NCI-H128 (cell line): Measurements from ENCODE around the gene ZNF599.
"Not testable (repeated sequence)": the region's sequence is repeated elsewhere in the genome, so short reads cannot be mapped to it uniquely, and the experiment has no call there.

Experiments
- DNase-seq: peaks from one replicate; lab custom pipeline; 2025; ENCODE audit not compliant: unreplicated experiment; lab: John Stamatoyannopoulos, UW

The ZNF599 gene

DNA sequence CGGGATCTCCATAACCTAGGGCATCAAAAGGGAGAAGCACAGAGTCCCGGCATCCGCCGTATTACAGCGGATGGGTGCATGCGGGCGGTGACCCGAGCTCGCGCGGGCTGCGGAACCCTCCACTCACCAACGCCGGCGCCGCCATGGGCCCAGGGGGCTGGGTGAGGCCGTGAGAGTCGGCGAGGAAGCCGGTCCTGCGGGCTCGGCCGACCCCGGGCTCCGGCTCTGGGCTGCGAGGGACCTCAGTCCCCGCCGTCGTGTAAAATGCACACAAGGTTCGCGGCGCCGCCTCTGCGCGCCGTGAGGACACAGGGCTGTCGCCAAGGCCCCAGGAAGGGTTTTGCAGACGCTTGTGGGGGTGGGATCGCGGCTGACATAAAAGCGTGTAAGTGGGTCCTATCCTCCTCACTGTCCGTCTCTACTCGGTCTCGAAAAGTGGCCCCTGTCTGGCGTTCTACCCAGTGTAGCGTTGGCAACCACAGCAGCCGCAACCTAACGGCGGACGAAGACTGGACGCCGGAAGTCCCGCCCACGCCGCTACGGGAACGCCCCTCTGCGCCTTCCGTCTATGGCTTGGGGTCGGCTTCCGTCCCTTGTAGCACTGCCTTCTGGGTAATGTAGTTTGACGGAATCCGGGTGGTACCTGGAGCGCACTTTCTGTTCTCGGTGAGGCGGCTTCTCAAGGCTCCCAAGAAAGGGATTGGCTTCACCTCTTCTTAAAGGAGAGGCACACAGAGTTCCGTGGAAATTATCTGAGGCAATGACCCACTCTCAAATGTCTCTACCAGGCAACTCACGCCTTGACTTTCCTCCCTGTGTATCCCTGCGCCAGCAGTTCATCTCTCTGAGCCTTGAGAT lies at the start of gene ZNF599:
Gene ZNF599, minus strand, starts transcription at position 519 of the 858 bp plus-strand sequence. Its CDS starts 374 bp downstream, at position 145.
- peak; percentile 85 for DNase-seq

DNA sequence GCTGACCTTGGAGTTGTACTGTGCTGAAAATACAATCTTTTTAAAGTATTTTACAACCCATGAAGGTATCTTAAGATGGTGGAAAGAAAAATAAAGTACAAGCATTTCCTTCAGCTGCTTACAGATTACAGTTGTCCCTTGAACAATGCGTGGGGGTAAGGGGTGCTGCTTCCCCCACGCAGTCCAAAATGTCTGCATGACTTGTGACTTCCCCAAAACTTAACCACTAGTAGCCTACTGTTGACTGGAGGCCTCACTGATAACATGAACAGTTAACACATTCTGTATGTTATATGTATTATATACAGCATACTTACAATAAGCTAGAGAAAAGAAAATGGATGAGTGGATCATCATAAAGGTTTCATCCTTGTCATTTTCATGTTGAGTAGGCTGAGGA lies 45.3 kb upstream of the ZNF599 start:
- no peak for DNase-seq

DNA sequence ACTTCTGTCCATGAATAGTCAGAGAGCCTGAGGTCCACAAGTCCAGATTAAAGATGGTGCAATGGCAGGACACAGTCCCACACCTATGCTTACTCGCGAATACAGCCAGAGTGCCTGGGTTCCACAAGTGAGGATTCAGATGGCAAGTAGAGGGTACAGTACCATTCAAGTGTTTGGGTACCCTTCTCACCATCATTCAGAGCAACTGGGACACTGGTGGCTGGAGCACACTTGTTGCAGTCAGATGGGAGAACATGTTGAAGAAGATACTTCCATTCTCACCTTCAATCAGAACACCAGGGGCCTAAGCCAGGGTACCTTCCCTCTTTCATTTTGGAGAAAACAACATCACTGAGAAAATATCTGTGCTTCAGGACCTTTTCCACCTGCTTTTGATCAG lies 43.7 kb upstream of the ZNF599 start:
- no peak for DNase-seq

DNA sequence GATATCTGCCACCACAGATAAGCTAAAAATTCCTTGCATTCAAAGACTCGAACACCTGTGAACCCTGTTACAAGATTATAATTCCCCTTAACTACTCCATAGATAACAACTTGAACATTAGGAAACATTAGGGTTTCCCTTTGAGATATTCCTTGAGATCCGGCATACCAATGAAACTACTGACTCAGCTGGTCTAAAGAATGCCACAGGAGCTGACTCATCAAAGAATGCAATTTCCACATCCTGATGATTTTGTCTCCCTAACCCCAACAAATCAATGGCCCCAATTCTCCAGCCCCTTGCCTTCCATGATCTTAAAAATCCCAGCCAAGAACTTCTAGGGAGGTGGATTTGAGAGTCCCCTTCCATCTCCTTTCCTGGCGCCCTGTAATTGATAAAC lies 35.6 kb upstream of the ZNF599 start:
- DNase-seq = no peak

DNA sequence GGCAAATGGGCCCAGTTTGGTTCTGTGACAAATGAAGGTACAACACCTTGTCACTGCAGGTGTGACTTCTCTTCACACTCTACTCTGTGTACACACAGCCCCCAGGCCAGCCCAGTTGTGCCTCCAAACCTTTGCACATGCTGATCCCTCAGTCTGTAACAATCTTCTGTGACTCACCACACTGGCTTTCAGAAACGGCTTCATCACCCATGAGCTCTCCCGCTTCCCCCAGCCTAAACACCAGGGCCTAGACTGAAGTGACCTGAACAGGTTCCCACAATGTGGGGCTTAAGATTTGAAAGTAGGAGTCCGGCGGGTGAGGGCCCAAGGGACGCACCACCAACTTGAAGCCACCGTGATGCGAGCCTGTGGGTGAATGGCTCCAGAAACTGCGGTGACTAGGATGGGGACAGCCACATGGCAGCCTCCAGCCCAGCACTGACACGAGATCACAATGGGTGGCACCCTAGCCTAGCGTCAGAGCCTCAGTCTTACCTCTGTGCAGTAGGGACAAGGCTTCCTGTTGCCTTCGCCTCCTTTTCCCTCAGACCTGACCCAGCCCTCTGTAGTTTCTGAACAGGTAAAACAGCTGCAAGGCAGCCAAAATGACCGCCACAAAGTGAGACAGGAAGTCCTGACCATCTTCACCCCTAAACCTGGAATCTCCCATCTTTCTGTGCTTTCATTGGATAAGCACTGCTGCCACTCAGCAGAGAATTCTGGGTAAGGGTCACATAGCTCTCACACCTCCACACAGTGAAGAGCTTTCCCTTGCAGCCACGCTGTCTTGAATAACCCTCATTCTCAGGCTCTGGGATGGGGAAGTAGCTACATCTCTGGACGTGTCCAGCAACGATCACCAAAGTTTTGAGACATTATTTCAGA lies 34.2 kb upstream of the ZNF599 start:
- DNase-seq = no peak

DNA sequence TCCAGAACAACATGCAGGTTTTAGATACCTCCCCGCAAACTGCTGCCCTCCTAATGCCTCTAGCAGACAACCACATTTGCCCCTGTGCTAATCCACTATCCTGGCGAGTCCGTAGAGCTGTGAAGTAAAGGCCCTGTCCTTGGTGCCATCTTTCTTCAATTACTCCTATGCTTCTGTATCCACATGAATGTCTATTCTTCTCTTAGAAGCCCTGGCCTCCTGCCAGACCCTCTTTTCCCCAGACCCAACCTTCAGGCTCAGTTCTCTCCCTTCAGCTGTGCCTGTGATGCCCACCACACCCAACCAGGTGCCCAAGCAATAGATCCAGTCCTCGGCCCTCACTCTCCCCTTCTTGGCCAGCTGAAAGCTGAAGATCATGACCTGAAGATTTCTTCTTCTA lies 31.1 kb upstream of the ZNF599 start:
- DNase-seq = no peak

DNA sequence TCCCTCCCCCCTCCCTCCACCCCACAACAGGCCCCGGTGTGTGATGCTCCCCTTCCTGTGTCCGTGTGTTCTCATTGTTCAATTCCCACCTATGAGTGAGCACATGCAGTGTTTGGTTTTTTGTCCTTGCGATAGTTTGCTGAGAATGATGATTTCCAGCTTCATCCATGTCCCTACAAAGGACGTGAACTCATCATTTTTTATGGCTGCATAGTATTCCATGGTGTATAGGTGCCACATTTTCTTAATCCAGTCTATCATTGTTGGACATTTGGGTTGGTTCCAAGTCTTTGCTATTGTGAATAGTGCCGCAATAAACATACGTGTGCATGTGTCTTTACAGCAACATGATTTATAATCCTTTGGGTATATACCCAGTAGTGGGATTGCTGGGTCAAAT lies 23.9 kb upstream of the ZNF599 start:
- not testable (repeated sequence) for DNase-seq

DNA sequence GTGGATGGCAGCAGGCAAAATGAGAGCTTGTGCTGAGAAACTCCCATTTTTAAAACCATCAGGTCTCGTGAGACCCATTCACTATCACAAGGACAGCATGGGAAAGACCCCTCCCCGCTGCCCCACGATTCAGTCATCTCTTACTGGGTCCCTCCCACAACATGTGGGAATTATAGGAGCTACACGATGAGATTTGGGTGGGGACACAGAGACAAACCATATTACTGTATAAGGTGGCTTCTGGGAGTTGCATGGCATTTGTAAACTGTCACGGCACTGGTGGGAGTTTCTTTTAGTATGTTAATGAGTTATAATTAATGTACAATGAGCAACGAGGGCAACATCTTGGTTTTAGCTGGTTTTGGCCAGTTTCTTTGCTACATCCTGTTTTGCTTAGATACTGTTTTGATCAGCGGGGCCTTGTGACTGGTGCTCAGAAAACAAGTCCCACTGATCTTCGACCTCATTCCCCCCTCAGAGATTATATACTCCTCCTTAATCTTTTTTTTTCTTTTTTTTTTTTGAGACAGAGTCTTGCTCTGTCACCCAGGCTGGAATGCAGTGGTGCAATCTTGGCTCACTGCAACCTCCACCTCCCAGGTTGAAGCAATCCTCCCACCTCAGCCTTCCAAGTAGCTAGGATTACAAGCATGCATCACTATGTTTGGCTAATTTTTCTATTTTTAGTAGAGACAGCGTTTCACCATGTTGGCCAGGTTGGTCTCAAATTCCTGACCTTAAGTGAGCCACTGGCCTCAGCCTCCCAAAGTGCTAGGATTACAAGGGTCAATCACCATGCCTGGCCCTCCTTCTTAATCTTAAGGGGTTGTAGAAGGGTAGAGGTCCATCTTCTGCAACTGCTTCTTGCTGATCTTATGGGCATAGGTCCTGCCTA lies 21.3 kb upstream of the ZNF599 start:
- DNase-seq = no peak

DNA sequence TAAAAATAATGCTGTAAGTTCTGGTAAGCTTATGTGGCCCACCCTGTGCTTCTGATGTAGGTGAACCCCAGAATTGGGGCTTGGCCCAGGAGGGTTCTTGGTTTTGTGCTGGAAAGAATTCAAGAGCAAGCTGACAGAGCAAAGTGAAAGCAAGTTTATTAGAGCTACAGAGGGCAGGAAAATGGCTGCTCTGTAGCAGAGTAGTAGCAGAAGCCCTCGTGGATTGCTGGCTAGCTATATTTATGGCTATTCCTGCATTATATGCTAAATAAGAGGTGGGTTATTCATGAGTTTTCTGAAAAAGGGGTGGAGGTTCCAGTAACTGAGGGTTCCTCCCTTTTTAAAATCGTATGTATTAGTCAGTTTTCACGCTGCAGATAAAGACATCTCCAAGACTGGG lies 20.6 kb upstream of the ZNF599 start:
- DNase-seq = no peak

DNA sequence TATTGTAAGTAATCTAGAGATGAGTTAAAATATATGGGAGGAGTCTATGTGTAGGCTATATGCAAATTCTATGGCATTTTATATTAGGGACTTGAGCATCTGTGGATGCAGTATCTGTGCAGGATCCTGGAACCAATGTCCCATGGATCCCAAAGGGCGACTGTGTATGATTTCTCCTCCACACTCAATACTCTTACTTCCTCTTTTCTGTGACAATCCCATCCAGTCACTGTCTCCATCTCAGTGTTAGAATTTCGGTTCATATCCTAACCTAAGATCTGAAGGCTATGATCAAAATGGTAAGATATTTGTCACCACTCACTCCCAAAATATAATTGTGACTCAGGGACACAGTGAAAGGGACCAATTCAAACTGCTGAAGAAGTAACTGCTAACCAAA lies 15.1 kb upstream of the ZNF599 start:
- no peak for DNase-seq

DNA sequence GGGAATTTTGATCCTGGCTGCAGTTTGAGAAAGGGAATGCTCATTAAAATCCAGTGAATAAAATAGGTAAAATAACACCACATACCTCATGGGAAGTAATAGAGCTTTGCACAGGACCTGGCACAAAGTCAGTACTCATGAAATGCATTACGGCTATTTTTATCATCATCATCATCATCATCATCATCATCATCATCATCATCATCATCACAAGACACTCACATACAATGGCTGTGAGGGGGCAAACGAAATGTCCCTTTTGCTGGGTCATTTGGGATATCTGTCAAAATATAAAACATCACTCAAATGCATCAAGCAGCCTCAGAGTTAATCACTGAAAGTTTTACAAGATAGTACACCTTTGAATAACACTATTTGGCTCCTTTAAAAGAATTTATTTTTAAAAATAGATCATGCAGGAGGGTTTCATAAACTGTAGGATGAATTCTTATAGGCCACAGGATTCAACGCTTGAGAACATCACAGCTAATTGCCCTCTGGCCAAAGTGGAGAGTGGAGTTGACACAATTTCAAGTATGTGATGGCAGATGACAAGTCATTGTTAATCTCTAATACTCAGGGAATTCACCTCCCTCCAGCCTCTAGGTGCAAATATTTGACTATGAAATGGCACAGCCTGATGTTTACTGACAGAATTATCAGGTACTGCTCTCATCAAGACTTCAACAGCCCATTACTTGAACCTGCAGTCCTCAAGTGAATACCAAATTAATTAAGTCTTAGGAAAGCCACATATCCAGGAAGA lies 14.2 kb upstream of the ZNF599 start:
- DNase-seq = no peak

DNA sequence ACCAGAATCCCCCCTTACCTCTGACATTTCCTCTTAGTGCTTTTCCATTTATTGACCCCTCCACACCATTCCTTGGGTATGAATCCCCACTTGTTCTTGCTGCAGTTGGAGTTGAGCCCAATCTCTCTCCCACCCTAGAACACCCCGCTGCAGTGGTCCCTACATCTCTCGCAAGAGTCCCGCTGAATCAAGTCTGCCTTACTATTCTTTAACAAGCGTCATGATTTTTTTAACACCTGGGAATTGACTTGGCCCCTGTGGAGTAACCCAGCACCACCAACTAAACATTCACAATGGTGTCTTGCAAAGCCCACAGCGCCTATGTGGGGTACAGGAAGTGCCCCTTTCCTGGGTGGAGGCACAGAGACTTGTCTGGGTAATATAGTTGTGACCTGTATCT lies 13.2 kb upstream of the ZNF599 start:
- no peak for DNase-seq

DNA sequence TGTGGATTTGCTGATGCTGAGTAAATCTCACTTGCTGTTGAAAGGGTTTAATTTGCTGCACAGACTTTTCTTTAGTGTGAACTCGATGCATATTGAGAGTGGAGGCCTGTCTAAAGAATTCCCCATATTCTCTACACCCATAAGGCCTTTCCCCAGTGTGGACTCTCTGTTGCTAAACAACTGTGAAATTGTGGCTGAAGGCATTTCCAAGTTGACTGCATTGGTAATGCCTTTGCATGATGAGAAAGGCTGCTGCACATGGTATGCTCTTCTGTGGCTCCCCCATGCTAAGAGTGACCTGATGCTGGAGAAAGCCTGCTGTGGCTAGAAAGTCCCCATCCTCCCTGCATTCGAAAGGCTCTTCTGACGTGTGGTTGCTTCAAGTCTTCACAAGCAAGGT lies 6.6 kb upstream of the ZNF599 start:
- DNase-seq = no peak

DNA sequence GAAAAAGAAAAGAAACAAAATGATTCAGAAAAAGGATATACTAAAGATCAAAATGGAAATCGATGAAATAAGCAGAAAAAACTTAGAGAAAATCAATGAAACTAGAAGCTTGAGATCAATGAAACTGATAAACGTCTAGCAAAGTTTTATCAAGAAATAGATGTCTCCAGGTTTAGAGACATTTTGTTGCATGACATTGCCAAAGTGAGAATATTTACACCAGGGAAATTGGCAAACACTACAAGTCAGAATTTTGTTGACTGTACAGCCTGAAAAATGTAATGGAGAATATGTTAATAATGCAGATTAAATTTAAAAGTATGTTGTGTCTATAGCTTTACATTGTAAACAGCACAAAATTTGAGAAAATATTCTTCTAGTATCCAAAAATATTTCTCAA lies 5.3 kb upstream of the ZNF599 start:
- DNase-seq = no peak

DNA sequence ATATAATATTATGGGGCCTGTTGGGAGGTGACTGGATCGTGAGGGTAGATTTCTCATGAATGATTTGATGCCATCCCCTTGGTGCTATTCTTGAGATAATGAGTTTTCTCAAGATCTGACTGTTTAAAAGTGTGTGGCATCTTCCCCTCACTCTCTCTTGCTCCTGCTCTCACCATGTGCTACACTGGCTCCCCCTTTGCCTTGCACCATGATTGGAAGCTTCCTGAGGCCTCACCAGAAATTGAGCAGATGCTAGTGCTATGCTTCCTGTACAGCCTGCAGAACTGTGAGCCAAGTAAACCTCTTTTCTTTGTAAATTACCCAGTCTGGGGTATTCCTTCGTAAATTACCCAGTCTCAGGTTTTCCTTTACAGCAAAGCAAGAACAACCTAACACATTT lies 1.8 kb upstream of the ZNF599 start:
- DNase-seq = no peak

DNA sequence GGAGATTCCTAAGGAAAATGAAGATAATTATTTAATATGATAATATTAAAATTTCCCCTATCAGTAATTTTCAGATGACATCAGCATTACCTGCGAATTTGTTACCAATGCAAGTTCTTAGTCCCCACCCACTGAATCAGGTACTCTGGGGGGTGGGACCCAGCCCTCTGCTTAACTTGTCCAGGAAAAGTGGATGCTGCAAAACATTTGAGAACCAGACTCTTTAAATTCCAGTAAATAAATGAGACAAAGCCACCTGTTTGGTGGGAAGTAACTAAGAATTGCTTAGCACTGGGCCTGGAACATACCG lies 495 bp upstream of the ZNF599 start:
- DNase-seq = no peak

DNA sequence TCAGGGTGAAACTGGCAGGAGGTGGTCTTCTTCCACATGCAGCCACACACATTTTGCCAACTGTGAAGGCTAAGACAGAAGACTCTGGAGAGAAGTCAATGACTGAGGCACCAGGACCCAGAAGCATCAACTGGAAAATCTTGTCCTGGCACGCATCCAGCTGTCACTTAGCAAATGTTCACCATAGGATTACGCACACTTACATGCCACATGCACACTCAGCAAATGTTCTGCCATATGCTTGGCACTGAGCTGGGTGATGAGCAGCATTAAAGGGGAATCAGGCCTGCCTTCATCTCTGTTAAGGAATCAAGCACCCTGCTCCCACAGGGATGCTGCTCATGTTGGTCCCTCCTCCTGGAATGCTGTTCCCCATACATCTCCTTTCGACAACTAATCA lies 5.1 kb downstream of the ZNF599 start:
- no peak for DNase-seq

DNA sequence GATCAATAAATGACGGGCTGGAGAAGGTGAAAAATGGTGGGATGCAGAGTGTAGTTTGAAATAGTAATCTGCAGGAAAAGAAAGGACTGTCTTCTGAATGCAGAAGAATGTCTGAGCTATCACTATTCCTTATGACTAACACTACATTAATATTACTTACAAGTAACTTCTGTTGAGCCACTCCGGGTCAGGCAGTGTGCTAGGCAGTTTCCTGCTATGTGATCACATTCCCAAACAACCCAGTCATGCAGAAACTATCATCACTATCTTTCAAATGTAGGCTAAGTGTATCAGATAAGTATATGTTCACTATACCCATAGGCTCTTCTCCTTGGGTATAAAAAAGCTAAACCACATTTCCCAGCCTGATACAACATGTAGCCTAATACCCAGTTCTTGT lies 6.6 kb downstream of the ZNF599 start:
- no peak for DNase-seq

DNA sequence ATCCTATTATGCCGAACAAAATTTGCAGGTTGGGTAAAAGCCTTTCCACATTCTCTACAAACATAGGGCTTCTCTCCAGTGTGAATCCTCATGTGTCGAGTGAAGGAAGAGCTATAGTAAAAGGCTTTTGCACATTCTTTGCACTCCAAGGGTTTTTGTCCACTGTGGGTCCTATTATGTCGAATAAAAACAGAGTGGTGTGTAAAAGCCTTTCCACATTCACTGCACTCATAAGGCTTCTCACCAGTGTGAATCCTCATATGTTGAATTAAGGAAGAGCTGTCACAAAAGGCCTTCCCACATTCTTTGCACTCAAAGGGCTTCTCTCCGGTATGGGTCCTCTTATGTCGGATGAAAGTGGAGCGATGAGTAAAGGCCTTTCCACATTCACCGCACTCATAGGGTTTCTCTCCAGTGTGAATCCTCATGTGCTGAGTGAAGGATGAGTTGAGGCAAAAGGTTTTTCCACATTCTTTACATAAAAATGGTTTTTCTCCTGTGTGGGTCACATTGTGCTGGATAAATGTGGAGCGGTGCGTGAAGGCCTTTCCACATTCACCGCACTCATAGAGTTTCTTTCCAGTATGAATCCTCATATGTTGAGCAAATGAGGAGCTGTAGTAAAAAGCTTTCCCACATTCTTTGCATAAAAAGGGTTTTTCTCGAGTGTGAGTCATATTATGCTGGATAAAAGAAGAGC lies 13.6 kb downstream of the ZNF599 start:
- no peak for DNase-seq

DNA sequence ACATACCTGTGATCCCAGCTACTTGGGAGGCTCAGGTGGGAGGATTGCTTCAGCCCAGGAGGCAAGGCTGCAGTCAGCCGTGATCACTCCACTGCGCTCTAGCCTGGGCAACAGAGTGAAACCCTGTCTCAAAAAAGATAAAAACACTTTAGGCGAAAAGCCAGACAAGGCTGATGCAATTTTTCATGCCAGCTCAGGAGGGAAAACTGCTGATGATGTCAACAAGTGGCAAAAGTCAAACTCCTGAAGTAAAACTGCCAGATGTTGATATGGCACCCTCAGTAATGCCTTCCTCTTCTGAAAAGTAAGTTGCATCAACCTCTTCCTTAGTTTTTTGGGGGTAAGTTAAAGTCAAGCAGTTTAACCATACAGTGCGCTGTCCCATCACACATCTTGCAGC lies 15.6 kb downstream of the ZNF599 start:
- no peak for DNase-seq
